SJCRH30 (cell line): ENCODE results near the gene TCERG1L. TPM values are rescaled to one million over a fixed set of nuclear protein-coding genes. Genes with fewer than 3 reads are reported as not detected.

Experiments
- DNase-seq, 2 experiments: peaks; one replicate each; pipeline ENCODE4 v3.0.0-alpha.2; 2015 to 2020
- H3K27ac ChIP-seq: fragments of 250-450 bp; sonication (Bioruptor Pico); 2 replicates; pipeline ENCODE4 v1.5.1; 2020; ENCODE audit warnings: mild to moderate bottlenecking, moderate library complexity
- H3K27me3 ChIP-seq: fragments of 250-450 bp; sonication (Bioruptor Pico); 2 replicates; pipeline ENCODE4 v1.5.1; 2020; ENCODE audit warnings: mild to moderate bottlenecking, moderate library complexity
- H3K36me3 ChIP-seq: fragments of 250-450 bp; sonication (Bioruptor Pico); 2 replicates; pipeline ENCODE4 v1.5.1; 2020; ENCODE audit warnings: mild to moderate bottlenecking, moderate library complexity
- H3K4me1 ChIP-seq: fragments of 250-450 bp; sonication (Bioruptor Pico); 2 replicates; pipeline ENCODE4 v1.5.1; 2020; ENCODE audit warnings: mild to moderate bottlenecking, moderate library complexity
- H3K4me3 ChIP-seq: fragments of 250-450 bp; sonication (Bioruptor Pico); 2 replicates; pipeline ENCODE4 v1.5.1; 2020; ENCODE audit warnings: mild to moderate bottlenecking, moderate library complexity
- H3K9me3 ChIP-seq: fragments of 250-450 bp; sonication (Bioruptor Pico); replicated peaks from 2 replicates; pipeline ENCODE4 v1.5.1; 2020; ENCODE audit warnings: mild to moderate bottlenecking, moderate library complexity
- total RNA-seq: library from RNA; depleted of rRNA; stranded (reverse); fragments of >200 nt; shearing (Covaris generic); gene quantifications from 2 replicates; pipeline ENCODE4 v1.2.3, GENCODE V29; 2014

The TCERG1L gene
- total RNA-seq, 1 experiment from 2014 or later, result not detected

DNA sequence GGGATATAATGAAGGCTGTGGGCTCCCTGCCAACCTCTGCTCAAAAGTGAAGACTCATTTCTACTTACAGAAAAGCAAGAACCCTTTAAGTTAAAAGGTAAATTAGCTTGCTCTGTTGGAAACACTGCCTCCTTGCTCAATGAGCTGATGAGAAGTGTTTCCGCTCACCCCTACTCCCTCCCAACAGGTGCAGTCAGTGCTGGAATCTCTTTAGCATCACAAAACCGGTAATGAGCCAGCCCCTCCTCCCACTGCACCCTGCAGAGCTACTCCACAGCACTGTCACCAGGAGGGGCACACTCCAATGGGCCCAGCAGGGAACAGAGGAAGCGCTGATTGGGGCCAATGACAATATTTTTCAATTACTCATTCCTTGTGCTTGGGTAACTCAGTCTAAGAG is 262.5 kb downstream of the TCERG1L start:
- Histone ChIP-seq H3K4me1 (no peaks in the 10 kb centered on the region), H3K36me3 (no peaks in the 10 kb centered on the region), H3K4me3 (no peak overlapping the region), H3K27me3 (no peaks in the 10 kb centered on the region), H3K9me3 (no peaks in the 10 kb centered on the region), H3K27ac (no peak overlapping the region)
- DNase-seq, result no peak

DNA sequence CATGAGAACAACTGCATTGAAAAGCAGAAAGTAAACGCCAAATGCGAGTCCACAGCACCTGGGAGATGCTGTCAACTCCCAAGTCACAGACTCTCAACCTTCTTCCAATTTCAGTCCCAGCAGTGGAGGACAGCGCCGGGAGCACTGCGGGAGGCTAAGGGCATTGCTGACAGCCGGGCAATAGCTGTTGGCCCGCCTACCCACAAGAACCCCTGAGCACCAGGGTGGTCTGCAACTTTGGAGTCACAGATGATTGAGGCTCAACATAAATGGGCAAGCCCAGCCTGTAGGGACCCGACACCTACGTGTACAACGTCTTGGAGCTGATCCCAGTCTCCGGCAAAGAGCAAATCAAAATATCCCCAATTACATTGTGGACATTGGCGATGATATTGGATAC is 262.9 kb downstream of the TCERG1L start:
- DNase-seq, result no peak
- H3K4me1 ChIP-seq, result no peaks in the 10 kb centered on the region
- no peaks in the 10 kb centered on the region for H3K9me3 ChIP-seq

DNA sequence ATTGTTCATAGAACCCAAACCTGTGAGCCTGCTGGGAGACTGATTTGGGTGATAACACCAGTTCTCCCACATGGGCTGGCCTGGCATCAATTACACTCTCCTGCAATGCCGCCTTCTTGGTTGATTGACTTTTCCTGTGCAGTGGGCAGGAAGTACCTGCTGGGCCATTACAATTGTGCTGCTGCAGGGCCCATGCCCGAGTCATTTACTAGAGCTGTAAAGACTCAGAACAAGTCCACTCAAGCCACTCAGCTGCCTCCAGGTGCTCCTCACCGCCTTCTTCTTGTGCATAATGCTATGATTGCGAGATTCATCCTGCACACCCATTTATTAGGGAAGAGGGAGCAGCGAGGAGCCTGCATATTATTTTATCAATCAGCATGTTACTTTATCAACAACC is 264.0 kb downstream of the TCERG1L start:
- H3K36me3 ChIP-seq, result no peaks in the 10 kb centered on the region
- no peaks in the 10 kb centered on the region for H3K4me1 ChIP-seq
- H3K27ac ChIP-seq, result no peak overlapping the region
- H3K4me3 ChIP-seq, result no peak overlapping the region
- DNase-seq, result no peak
- H3K27me3 ChIP-seq, result no peaks in the 10 kb centered on the region
- no peaks in the 10 kb centered on the region for H3K9me3 ChIP-seq

More for the DNA sequence above, 262.9 kb downstream of the TCERG1L start:
- no peak overlapping the region for H3K27ac ChIP-seq
- no peaks in the 10 kb centered on the region for H3K36me3 ChIP-seq
- no peak overlapping the region for H3K4me3 ChIP-seq
- no peaks in the 10 kb centered on the region for H3K27me3 ChIP-seq

DNA sequence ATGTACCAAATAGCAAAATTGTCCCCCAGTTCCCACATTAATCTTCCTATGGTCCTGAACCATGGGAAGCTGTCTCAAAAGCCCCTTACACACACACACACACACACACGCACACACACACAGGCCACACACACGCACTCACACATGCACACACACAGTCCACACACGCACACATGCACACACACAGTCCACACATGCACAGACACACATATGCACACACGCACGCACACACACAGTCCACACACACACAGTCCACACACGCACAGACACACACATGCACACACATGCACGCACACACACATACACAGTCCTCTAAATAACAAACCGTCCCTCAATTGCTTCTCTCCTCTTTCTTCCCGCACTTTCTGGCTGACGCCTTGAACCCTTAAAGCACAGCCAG is 265.3 kb downstream of the TCERG1L start:
- Histone ChIP-seq H3K4me3 (no peak overlapping the region), H3K27me3 (no peaks in the 10 kb centered on the region), H3K27ac (no peak overlapping the region), H3K9me3 (no peaks in the 10 kb centered on the region), H3K4me1 (no peaks in the 10 kb centered on the region), H3K36me3 (no peaks in the 10 kb centered on the region)
- DNase-seq, result no peak

DNA sequence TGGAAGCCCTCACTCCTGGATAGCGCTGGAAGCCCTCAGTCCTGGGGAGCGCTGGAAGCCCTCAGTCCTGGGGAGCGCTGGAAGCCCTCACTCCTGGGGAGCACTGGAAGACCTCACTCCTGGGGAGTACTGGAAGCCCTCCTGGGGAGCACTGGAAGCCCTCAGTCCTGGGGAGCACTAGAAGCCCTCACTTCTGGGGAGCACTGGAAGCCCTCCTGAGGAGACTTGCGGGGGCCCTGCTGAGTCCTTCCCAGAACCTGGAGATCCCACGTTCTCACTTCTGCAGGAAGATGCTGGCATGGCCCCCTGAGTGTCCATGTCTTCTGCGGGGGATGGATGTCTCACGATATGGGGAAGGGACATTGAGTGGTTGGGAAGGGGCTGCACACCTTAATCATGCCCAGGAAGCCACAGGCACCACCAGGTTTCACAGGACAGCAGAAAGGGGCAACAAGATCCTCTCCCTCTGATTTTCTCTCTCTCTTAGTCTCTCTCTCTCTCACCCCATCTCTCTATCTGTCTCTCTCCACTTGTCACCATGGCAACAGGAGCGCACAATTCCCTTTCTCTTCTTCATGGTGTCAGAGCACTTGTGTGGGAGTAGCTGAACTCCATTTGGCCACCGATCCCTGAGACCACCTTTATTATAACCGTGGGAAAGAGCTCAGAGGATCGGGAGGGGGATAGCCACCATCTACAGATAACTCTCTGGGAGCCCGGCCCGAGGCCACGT is 267.0 kb downstream of the TCERG1L start:
- Histone ChIP-seq H3K36me3 (no peaks in the 10 kb centered on the region), H3K27ac (no peak overlapping the region), H3K4me3 (no peak overlapping the region), H3K27me3 (no peaks in the 10 kb centered on the region), H3K9me3 (no peaks in the 10 kb centered on the region), H3K4me1 (no peaks in the 10 kb centered on the region)
- DNase-seq, result no peak

DNA sequence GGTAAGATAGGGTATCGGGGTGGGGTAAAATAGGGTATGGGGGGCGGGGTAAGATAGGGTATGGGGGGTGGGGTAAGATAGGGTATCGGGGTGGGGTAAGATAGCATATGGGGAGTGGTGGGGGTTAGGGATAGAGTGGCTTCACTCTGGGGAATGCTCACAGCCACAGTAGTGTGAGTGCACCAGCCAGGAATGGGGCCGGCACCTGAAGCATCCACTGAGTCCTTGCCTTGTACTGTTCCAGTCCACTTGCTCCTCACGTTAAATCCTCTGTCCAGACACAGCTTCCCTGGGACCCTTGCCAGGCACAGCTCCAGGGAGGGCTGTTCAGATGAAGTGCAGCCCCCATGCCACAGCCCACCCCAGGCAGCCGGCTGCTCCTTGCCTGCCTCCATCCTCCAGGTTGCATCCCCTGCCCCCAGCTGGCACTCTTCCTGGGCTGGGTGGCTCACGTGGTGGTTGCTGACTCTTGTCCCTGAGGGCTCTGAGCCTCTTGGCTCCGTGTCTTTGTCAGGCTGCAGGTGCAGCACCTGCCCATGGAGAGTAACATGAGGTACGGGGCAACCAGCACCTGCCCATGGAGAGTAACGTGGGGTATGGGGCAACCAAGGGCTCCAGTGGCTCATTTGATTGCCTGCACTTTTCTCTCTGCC is 268.4 kb downstream of the TCERG1L start:
- H3K27ac ChIP-seq, result no peak overlapping the region
- DNase-seq, result no peak
- H3K4me3 ChIP-seq, result no peak overlapping the region
- H3K27me3 ChIP-seq, result no peaks in the 10 kb centered on the region
- H3K4me1 ChIP-seq, result no peaks in the 10 kb centered on the region
- no peaks in the 10 kb centered on the region for H3K9me3 ChIP-seq
- H3K36me3 ChIP-seq, result no peaks in the 10 kb centered on the region
